ENCODE measurements around the gene EGLN1.

EGLN1 gene

DNA sequence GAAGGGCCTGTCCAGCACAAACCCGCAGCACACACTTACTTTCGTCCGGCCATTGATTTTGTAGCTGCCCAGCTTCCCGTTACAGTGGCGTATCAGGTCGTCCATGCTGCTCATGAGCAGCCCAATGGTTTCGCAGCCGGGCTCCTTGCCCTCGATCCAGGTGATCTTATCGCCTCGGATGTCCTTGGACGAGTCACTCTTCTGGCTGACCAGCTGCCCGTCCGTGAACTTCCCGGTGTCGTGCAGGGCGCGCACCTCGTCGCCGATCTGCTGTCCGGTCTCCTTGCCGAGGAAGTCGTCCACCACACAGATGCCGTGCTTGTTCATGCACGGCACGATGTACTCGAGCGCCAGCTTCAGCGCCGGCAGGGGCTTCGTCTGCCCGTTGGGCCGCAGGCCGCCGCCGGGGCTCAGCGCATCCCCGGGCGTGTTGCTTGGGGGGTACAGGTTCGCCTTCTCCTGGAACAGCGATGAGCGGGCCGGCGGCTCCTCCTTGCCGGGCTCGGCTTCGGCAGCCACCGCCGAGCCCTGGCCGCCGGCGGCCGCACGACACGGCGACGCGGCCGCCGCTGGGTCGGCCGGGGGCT, 1.0 kb downstream of the EGLN1 start:
- no peak for DNase-seq

DNA sequence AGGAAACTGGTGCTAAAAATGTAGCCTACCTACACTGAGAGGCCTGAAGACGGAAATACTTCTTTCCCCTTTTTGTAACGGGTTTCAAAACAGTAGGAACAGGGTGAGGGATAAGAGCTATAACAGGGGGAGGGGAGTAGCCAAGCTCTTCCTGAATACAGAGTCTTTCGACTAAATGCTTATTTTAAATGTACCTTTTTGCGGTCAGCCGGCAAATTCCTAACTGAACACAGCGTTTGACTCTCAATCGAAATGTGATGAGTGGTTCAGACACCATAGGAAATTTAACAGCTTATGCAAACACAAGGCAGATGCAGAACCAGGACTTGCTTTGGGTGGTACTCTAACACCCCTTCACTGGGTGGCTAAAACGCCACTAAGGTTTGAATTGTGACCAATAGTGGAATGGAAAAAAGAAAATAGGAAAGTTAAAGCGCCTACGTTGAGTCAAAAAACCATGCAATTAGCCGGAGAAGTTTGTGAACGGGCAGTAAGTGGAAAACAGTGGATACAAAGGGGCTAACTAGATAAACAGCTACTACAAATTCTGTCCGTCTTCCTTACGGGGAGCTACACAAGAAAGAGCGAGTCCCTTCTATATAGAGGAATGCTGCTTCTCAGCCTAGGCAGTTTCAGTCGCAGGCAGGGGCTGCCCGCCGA, 1.7 kb downstream of the EGLN1 start:
- DNase-seq = no peak

DNA sequence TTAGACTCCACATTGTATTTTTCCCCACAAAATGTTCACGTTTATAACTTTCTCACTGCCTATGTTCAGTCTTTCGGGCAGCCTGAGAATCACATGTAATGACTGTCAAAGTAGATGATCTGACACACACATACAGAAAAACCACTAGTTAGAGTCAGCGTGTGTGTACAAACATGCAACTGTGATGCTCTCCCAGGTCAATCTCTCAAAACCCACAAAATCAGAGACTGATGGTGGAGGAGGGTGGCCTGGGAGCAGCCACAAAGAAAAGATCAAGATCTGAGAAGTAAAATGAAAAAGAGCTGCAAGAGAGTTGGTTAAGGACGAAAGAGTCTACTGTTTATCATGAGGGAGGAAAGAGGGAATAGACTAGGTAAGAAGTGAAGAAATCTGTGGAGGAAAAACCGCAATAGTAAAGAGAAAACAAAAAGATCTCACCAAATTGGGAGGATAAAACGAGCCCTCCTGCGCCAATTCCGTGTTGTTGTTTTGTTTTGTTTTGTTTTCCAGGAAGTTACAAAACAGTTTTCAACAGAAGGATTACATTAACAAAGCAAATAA, 2.3 kb downstream of the EGLN1 start:
- no peak for DNase-seq

DNA sequence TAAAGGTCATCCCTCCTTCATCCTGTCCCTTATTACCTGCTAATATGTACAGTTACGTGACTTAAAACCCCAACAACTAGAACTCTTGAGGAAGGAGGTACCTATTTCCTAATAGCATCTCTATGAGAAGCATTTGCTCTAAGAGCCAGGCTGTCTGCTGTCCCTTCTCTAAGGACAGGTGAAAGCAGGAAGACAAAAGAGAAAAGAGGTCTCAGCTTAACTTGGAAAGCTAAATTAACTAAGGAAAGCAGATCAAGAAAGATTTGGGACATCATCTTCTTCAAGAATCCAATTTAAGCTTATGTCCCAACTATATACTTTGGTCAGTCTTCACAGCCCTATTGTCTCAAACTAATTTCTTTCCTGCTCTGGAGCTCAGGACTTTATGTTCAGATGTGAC, 2.9 kb downstream of the EGLN1 start:
- no peak for DNase-seq

DNA sequence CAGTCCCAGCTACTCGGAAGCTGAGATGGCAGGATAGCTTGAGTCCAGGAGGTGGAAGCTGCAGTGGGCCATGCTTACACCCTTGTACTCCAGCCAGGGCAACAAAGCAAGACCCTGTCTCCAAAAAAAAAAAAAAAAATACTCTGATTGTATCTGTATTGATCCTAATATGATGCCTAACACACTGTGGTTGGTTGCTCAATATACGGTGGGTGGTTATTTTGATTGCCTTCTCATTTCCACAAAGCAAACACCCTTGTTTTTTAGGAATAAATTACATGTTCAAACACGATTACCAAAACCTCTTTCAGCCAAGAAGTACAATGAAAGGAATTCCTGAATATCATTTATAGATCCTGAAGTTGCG, 3.4 kb downstream of the EGLN1 start:
- no peak for DNase-seq

DNA sequence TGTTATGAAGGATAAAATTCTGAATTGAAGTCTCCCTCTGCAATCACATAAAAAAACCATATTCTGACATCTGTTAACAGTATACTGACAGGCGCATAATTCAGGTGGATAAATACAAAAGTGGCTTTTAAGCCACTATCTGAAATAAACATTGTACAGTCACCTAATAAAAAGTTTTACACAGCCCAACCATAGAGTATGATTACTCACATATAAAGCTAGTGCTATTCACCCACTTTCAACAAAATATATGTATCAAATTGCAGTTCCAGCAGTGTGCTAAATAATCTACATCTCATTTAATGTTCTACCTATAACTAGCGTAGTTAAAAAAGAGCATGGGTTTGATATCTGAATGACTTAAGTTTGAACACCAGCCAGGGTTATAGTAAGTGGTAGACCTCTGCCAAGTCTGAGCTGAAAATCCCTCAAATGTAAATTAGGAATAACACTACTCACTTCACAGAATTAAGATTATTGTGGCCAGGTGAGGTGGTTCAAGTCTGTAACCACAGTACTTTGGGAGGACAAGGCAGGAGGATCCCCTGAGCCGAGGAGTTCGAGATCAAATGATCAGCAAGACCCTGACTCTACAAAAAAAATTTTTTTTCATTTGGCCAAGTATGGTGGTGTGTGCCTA, 3.9 kb downstream of the EGLN1 start:
- no peak for DNase-seq

DNA sequence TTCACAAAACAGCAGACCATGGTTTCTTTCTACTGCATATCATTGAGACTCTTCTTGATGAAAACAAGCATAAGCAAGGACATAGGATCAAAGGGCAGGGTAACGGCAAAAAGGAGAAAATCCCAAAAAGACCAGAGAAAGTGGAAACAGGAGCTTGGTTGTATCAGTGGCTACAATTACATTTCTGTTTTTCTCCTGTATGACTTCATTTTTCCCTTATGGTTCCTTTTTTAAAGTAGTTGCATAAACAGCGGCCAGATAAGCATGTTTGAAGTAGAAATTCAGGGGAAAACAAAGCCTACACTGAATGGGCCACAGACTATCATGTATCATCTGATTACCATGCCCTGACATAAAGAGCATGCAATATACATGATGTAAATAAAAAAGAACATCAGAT, 4.6 kb downstream of the EGLN1 start:
- no peak for DNase-seq

DNA sequence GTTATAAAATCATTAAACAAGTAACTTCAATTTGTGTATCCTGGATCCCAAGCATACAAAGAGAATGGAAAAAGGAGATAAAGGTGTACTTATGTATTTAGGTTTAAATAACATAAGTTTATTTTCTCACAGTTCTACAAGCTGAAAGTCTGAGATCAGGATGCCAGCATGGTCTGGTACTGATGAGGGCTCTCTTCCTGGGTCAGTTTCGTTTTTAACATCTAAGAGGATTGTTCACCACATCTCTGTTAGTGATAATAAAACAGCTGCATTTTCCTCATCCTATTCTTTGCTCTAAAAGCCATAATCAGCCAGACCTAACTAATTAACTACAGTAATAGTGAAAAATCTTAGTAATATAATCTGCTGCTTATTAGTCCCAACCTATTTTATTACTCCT, 5.2 kb downstream of the EGLN1 start:
- no peak for DNase-seq

DNA sequence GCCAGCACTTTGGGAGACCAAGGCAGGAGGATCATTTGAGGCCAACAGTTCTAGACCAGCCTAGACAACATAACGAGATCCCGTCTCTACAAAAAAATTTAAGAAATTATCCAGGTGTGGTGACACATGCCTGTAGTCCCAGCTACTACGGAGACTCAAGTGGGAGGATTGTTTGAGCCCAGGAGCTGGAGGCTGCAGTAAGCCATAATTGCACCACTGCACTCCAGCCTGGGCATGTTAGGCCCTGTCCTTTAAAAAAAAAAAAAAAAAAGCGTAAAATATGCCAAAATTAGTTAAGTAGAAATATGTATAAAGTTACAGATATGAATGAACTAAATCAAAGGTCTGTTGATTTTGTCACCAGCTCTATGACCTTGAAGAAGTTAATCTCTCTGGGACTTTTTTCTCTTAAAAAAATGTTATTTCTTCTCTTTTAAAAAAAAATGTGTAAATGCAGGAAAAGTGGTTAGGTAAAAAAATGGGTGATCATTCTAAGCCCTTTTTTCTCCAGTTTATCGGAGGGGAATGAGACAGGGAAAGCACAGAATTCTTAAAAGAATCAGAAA, 7.0 kb downstream of the EGLN1 start:
- DNase-seq = no peak

DNA sequence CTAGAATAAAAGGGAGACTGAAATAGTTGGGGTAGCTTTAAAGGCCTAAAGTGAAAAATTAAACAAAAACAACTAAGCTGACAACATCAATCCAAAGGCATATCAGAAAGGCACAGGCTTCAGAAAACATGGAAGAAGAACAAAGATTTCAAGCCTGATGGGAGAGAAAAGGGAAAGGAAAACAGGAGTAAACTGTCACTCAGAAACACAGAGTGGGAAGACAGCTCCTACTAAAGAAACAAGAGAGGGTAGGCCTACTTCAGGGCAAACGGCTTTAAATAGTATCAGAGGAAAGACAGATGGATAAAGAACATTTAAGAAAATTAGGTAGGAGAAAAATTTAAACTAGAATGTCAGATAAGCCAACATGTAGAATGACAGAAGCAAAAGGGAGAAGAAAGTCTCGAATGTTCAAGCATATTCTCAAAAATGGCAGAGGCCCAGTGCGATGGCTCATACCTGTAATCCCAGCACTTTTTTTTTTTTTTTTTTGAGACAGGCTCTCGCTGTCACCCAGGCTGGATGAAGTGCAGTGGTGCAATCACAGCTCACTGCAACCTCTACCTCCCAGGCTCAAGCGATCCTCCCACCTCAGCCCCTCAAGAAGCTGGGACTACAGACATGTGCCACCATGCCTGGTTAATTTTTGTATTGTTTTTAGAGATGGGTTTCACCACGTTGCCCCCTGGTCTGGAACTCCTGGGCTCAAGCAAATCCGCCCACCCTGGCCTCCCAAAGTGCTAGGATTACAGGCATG, 7.6 kb downstream of the EGLN1 start:
- DNase-seq = no peak

DNA sequence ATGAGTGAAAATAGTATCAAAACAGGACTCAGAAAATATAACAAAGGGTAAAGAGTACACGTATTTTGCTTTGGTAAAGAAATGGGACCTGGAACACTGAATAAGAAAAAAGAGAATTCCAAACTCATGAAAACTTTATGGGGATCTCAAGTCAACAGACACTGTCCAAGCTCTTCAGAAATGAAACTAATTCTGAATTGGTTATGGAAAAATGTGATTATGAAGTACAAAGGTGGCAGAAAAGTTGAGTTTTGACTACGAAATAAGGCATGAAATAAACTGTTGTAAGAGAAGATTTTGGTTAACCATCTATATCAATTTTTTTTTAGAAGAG, 8.4 kb downstream of the EGLN1 start:
- DNase-seq = no peak

DNA sequence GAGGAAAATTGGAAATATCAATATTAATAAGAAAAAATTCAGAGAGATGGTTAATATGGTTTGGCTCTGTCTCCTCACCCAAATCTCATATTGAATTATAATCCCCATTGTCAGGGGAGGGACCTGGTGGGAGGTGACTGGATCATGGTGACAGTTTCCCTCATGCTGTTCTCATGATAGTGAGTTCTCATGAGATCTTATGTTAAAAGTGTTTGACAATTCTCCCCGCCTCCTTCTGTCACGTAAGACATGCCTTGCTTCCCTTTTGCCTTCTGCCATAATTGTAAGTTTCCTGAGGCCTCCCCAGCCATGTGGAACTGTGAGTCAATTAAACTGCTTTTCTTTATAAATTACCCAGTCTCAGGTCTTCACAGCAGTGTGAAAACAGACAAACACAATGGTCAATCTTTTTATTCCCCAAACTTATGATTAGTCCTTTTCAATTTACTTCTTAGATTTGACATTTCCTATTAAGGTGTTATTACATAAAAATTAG, 11.0 kb downstream of the EGLN1 start:
- DNase-seq = no peak

DNA sequence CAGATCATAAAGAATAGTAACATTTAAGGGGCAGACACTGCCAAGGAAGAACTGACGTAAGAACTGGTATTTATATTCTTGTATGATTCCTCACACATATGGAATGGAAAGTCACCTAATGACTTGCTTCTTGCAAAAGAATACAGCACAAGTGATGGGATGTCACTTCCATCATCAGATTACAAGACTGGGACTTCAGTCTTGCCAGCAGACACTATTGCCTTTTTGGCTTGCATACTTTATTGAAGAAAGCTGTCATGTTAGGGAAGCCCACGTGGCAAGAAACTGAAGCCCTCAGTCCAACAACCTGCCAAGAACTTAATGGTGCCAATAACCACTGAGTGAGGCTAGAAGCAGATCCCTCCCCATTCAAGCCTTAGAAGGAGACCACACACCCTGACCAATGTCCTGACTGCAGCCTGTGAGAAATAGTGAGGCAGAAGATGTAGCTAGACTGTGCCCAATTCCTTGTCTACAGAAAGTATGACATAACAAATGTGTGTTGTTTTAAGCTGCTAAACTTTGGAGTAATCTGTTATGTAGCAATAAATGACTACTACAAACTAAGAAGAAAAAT, 12.0 kb downstream of the EGLN1 start:
- DNase-seq = no peak

DNA sequence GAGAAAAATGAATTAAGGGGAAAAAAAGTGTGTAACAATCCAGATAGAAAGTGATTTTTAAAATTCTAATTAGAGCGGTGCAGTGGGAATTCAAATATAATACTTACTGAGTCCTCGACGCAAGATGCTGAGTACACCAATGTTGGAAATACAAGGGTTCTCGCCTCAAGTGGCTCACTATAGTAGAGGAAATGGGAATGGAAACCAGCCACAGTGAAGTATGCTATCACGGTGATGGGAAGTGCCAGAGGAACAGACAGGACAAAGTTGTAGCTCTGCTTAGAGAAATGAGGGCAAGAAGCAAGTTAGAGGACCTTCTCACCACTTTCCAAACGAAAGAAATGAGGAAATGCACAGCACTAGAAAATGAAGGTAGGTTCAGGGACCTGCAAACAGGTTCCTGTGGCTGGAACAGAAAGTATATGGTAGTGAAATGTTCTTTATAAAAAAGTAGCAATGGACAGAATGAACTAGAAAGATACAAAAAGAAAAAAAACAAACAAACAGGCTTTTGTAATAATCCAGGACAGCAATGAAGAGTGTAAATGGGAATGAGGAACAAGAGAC, 13.5 kb downstream of the EGLN1 start:
- DNase-seq = no peak

DNA sequence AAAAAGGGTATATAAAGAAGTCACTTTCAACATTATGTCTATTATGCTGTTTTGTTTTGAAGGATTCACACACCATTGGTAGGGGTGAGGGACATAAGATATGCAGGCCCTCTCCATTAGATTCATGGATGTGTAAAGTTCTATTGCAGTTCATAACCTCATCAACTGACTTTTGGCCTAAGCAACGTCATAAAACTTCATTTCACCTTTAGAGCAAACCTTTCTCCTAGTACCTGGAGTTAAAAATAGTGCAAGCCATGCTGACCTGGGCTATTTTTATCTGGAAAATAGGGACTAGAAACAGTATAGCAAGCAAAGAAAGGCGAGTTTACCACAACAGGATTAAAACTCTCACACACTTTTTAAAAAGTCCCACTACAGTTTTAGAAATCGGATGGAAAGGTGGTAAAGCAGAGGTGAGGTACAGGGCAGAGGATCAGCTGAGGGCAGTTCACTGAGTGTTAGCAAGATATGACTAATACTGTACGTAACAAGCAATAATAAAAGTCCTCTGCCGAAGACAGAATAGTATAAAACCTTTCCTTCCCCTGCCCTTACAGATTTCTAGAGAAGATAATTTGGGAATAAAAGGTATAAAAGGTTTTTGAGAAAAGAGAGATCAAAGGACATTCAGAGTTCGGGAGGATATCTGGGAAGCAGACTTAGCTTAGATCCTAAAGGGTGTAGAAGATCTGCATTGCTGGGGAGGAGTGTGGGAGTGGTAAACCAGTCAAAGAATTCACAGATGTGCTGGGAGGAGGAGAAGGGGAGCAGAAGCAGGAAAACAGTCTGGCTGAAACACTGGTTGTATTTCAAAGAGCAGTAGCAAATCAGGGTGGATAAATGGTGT, 14.3 kb downstream of the EGLN1 start:
- no peak for DNase-seq

DNA sequence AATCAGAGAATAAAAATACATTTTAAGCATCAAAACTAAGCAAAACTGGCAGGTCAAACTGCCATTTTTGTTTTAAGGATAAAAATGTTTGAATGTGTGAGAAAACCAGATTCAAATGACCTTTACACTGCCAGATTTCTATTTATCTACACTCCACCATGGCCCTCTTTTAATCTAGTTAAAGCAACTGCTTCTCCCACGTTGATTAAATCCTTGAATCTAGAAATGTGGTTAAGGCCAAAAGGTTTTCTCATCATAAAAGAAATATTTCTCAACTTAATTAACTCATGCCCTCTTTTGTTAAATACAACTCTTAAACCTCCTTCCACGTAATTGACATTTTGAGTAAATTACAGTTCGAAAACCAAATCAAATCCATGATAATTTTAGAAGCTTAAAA, 15.0 kb downstream of the EGLN1 start:
- no peak for DNase-seq

DNA sequence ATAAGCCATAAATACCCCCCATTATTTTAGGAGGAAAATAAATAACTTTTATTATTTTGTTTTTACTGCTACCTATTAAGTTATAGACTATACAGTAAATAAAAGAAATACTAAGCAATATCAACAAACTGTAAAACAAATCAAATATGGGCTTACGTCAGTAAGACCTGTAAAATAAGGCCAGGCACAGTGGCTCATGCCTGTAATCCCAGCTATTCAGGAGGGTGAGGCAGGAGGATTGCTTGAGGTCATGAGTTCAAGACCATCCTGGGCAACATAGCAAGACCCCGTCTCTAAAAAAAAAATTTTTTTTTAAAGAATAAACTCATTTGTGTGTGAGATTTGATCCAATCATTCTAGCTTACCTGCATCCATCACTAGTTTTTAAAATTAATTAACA, 17.8 kb downstream of the EGLN1 start:
- DNase-seq = no peak

DNA sequence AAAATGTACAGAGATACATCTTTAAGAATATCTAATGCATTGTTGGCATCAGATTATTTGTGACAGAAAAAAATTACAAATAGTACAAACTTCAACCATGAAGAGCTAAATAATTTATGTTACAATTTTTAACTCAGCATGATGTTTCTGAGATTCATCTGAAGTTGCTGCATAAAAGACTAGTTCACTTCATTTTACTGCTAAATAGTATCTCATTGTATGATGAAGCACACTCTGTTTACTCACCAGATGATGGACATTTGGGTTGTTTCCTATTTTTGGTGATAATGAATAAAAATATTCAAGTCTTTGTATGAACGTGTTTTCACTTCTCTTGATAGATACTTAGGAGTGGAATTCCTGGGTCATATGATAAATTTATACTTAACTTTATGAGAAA, 20.6 kb downstream of the EGLN1 start:
- DNase-seq = no peak

DNA sequence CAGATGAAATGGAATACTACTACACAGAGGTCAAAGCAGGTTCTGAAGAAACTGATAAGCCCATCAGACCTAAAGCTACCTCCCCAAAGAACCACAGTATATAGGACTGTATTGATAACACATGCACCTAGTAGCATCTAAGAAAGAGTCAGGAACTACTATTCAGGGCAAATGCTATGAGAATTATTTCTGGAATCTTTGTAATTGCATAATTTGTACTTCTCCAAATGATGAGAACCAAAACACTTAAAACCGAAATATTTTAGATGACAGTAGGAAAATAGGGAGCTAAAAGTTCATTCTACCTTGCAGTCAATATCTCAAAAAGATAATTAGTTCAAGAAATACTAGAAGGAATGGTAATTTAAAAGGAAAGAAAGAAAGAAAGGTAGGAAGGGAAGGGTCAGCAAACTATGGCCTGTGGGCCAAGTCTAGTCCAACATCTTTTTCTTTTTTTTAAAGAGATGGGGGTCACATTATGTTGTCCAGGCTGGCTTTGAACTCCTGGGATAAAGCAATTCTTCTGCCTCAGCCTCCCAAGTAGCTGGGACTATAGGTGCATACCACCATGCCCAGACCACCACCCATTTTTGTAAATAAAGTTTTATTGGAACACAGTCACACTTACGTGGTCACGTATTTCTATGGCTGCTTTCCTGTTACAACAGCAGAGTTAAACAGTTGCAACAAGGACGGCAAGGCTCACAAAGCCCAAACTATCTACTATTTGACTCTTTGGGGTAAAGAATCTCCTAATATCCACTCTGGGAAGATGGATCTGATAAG, 24.0 kb downstream of the EGLN1 start:
- DNase-seq = no peak

DNA sequence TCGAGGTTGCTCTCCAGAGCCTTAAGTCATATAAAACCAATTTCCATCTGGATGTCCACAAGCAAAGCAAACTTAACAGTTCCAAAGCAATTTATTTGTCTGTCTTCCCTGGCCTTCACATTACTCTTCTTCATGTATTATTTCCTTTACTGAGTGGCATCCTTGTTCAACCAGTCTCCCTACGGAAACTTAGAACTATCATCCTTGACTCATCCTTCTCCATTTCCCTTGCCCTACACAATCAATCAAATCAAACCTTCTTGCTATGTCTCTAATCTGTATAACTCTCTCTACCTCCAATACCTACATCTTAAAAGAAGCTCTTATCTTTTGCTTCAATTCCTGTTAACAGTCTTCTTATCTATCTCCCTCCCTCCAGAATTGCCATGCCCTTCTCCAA, 25.4 kb downstream of the EGLN1 start:
- no peak for DNase-seq

DNA sequence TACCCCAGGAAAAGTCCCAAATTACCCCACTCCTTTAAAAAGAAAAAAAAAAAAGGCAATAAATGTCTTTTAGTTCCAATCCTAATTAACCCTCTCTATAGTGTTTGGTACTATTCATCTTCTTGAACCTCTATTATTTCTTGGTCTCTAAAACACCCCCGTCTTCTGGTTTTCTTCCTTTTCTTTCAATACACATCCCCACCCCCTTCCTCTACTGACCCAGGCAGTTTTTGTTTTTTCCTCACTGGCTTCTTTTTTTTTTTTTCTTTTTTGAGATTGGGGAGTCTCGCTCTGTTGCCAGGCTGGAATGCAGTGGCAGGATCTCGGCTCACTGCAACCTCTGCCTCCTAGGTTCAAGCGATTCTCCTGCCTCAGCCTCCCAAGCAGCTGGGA, 26.1 kb downstream of the EGLN1 start:
- DNase-seq = no peak

All from T1000 (cell line).